CD1c-positive myeloid dendritic cell (primary cell): ENCODE data around the gene NLRP7.
"Not testable (repeated sequence)": the region's sequence is repeated elsewhere in the genome, so short reads cannot be mapped to it uniquely, and the experiment has no call there.

Experiments
- DNase-seq: peaks from one replicate; pipeline ENCODE4 v3.0.0-alpha.2; 2016; ENCODE audit errors: extremely low spot score

NLRP7 gene

GRCh38 chr19:54919646-54920563, 27.4 kb downstream of the NLRP7 start:
- peak; percentile 16 for DNase-seq

- no peak for DNase-seq
Measured at GRCh38 chr19:54918499-54918898, 28.8 kb downstream of the NLRP7 start.

GRCh38 chr19:54916822-54917221, 30.5 kb downstream of the NLRP7 start:
- DNase-seq, result peak; percentile 68

GRCh38 chr19:54907899-54908298, 39.4 kb downstream of the NLRP7 start:
- DNase-seq, result not testable (repeated sequence)

GRCh38 chr19:54906819-54907218, 40.5 kb downstream of the NLRP7 start:
- DNase-seq, result no peak

- DNase-seq, result peak; percentile 42
Measured at GRCh38 chr19:54905803-54906511, 41.4 kb downstream of the NLRP7 start, which contains the start of gene NCR1. Gene NCR1, plus strand, starts transcription at chr19:54906148. Its CDS starts 40 bp downstream, at chr19:54906188.

GRCh38 chr19:54905421-54905802, 41.9 kb downstream of the NLRP7 start:
- no peak for DNase-seq

GRCh38 chr19:54904261-54904660, 43.1 kb downstream of the NLRP7 start:
- DNase-seq, result not testable (repeated sequence)

GRCh38 chr19:54903303-54903702, 44.0 kb downstream of the NLRP7 start:
- DNase-seq, result no peak

- no peak for DNase-seq
Measured at GRCh38 chr19:54902061-54902460, 45.3 kb downstream of the NLRP7 start.

- DNase-seq, result peak; percentile 76
Measured at GRCh38 chr19:54901153-54901552, 46.2 kb downstream of the NLRP7 start.

- not testable (repeated sequence) for DNase-seq
Measured at GRCh38 chr19:54899646-54900045, 47.7 kb downstream of the NLRP7 start.

- not testable (repeated sequence) for DNase-seq
Measured at GRCh38 chr19:54898685-54899084, 48.6 kb downstream of the NLRP7 start.

- DNase-seq, result no peak
Measured at GRCh38 chr19:54896036-54896435, 51.3 kb downstream of the NLRP7 start.

- DNase-seq, result not testable (repeated sequence)
Measured at GRCh38 chr19:54894106-54894505, 53.2 kb downstream of the NLRP7 start.

GRCh38 chr19:54893406-54893805, 53.9 kb downstream of the NLRP7 start:
- no peak for DNase-seq

- no peak for DNase-seq
Measured at GRCh38 chr19:54889566-54889965, 57.8 kb downstream of the NLRP7 start.

- DNase-seq, result peak; percentile 26
Measured at GRCh38 chr19:54888239-54888638, 59.1 kb downstream of the NLRP7 start.

- DNase-seq, result no peak
Measured at GRCh38 chr19:54883228-54883627, 64.1 kb downstream of the NLRP7 start.

GRCh38 chr19:54882758-54883157, 64.6 kb downstream of the NLRP7 start:
- peak; percentile 50 for DNase-seq

GRCh38 chr19:54881884-54882283, 65.4 kb downstream of the NLRP7 start:
- no peak for DNase-seq

- peak; percentile 84 for DNase-seq
Measured at GRCh38 chr19:54877471-54877870, 69.9 kb downstream of the NLRP7 start.

GRCh38 chr19:54875506-54875905, 71.8 kb downstream of the NLRP7 start:
- DNase-seq, result peak; percentile 79
